ENCODE results near the gene FLAD1.
A peak's percentile ranks its signal among the peaks of the same experiment; 100 is the strongest.

The FLAD1 gene

GRCh38 chr1:155017041-155017945, 34.1 kb downstream of the FLAD1 start:
- DNase-seq (ENCODE audit: low read depth in 2 of 2), result peak; percentile 84

DNA sequence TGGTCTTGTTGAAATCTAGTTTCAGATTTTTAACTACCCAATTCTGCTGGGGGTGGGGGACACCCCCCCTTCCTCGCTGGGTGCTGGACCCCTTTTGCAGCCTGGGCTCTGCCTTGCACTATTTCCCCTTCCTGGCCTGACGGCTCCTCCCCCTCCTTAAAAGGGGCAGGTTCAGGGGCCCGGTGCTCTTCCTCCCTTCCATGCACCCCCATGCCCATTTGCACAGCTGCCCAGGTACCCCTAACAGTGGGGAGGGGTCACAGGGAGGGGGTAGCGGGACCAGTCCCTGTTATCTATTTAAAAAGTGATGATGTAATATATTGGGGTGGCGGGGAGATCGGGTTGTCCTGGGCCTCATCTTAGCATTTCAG, 34.8 kb downstream of the FLAD1 start:
- no peak for DNase-seq (ENCODE audit: low read depth in 2 of 2)

GRCh38 chr1:155018617-155019348, 35.6 kb downstream of the FLAD1 start:
- no peak for DNase-seq (ENCODE audit: low read depth in 2 of 2)

DNA sequence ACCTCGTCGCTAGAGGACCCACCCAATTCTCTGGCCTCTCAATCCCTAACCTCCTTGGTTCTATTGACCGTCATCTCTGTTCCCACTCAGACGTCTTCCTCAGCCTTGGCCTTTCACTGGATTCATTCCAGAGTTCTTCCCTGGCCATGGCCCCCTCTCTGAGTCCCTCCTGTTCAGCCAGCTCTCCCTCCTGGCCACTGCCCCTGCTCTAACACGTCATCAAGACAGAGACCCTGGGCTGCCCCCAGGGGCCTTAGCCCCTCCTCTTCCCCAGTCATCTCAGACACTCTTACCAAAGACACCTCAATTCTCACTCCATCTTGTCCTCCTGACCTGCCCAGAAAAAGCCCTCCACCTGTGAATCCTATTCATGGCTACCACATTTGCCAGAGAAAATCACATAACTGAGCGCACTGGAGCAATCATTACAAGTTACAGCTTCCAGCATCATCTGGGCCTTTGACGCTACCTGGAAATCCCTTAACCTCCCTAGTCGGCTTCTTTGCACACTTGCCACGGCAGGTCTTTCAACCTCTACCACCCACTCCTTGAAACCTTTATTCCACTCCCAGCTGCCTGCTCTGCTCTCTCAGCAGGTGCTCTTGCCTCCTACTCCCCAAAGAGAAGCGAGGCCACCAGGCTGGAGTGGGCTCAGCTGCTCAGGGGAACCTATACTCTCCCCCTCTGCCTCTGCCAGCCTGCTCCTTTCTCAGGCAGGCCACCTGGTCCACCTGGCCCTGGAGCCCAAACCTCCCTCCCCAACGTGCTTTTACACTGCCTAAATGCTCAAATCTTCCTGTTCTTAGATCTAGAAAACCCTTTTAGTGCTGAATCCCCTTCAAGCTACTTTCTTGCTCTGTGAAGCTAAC, 36.5 kb downstream of the FLAD1 start:
- no peak for DNase-seq (ENCODE audit: low read depth in 2 of 2)

- no peak for DNase-seq (ENCODE audit: low read depth in 2 of 2)
These were observed 39.2 kb downstream of the FLAD1 start for GRCh38 chr1:155022136-155022926.

DNA sequence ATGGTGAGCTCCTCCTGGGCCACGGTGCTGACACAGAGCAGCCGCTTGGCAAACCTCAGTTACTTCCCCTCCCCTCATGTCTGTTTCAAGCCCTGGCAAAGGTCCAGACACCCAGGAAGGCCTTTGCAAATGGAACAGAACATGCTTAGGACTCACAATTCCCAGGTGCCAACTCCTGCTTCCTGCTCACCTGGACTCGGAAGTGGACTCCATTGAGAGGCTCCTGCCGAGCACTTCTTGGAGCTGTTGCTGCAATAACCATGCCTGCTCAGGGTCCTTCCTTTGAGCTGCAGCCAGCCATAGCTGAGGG, 39.7 kb downstream of the FLAD1 start:
- no peak for DNase-seq (ENCODE audit: low read depth in 2 of 2)

DNA sequence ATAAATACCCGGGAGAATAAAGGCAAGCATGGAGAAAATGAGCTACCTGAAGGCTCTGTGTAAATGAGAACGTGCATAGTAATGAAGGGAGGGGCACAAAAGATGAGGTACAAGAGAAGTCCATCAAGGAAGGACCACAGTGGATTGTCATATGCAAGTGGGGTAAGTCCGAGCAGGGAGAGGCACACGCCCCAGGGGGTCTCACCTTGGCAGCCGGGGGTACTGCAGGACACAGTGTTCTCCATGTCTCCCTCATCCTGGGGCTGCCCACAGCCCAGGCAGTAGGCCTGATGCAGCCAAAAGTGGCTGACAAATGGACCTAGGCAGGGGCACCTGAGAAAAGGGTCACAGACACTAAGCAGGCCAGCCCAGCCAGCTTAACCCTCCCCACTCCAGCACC, 40.5 kb downstream of the FLAD1 start:
- DNase-seq (ENCODE audit: low read depth in 2 of 2), result no peak

- DNase-seq (ENCODE audit: low read depth in 2 of 2), result no peak
These were observed 41.2 kb downstream of the FLAD1 start for GRCh38 chr1:155024315-155024714.

GRCh38 chr1:155026154-155026553, 43.0 kb downstream of the FLAD1 start:
- no peak for DNase-seq (ENCODE audit: low read depth in 2 of 2)

DNA sequence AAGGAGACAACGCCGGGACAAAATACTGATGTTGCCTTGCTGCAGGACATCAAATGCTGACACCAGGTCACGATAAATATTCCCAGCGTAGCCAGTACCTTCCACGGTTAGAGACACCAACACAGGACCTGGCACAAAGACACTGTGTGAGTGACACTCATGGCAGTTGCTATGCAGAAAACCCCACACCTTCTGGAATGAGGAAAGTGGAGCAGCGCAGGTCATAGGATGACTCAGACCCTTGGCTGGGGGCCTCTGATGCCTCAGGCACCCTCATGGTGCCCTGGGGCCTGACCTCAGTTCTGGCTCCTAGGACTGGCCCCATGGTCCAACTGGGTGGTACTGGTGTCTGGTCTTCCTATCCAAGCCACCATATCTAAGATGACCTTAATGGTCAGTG, 43.4 kb downstream of the FLAD1 start:
- no peak for DNase-seq (ENCODE audit: low read depth in 2 of 2)

- DNase-seq (ENCODE audit: low read depth in 2 of 2), result no peak
These were observed 46.5 kb downstream of the FLAD1 start for GRCh38 chr1:155029513-155030242.

DNA sequence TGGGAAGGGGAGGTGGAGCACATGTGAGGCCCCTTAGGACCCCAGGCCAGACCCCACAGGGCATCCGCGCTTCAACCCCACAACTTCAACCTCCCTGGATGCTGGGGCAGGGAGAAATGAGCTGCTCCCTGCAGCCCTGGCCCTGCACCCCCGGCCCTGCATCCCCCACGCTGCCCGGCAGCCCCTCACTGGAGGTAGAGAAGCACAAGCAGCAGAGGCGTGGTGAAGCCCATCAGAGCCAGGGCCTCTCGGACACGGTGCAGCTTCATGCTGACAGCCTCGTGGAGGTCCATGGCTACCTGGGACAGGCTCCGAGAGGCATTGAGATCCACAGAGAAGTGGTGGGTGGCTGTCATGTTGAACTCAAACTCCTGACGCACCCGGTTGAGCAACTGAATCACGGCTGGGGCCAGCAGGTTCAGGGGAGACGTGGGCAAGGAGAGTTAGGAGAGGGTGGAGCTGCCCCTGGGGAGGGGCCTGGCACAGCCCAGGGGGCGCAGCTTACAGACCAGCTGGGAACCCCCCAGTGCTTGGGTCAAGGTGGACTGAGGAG, 47.2 kb downstream of the FLAD1 start:
- DNase-seq (ENCODE audit: low read depth in 2 of 2), result no peak

GRCh38 chr1:155030899-155031298, 47.8 kb downstream of the FLAD1 start:
- DNase-seq (ENCODE audit: low read depth in 2 of 2), result no peak

DNA sequence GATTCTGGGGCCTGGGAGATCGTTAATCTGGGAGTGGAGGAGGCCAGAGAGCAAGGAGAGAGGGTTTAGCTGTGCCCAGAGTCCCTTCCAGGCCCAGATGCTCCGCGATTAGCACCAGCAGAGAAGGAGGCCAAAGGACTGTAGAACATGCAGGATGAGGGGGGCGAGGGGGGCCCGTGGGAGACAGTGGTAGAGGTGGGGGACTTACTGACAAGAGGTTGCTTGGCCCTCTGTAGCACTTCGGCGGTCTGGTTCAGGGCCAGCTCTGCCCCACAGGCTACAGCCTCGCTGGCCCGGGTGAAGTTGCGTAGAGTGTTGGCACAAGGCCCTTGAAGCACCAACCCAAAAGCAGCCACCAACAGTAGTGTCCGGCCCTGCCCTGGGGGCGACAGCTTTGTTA, 49.7 kb downstream of the FLAD1 start:
- no peak for DNase-seq (ENCODE audit: low read depth in 2 of 2)

GRCh38 chr1:155033524-155033923, 50.4 kb downstream of the FLAD1 start, which contains the start of the genes DCST1 and DCST2:
Gene DCST1 (plus strand): TSS chr1:155033824. CDS start chr1:155034037, 213 bp downstream.
Gene DCST2 (minus strand): TSS chr1:155033781. CDS start chr1:155033701, 80 bp downstream.
- DNase-seq (ENCODE audit: low read depth in 2 of 2), result no peak

GRCh38 chr1:155034318-155035208, 51.4 kb downstream of the FLAD1 start:
- no peak for DNase-seq (ENCODE audit: low read depth in 2 of 2)

DNA sequence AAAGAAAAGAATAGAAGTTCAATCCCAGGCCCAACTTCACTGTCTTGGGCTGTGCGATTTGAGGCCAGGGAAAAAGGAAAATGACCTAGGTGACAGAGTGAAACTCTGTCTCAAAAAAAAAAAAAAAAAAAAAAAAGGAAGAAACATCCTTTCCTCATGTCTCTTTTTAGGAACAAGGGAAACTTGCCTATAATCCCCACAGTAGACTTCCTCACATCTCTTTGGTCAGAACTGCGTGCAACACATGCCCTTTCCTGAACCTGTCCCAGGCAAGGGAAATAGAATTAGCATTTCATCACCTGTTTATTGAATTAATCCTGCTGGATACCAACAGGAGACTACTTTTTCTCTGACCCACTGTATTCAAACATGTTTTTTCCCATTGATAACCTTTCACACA, 52.8 kb downstream of the FLAD1 start:
- DNase-seq (ENCODE audit: low read depth in 2 of 2), result no peak

- no peak for DNase-seq (ENCODE audit: low read depth in 2 of 2)
These were observed 53.9 kb downstream of the FLAD1 start for GRCh38 chr1:155037043-155037442.

GRCh38 chr1:155037851-155038441, 54.8 kb downstream of the FLAD1 start:
- no peak for DNase-seq (ENCODE audit: low read depth in 2 of 2)
